Head of caudate nucleus (tissue), 42 donors: ENCODE results near the gene ROBO1.
"Not testable (repeated sequence)": the region's sequence is repeated elsewhere in the genome, so short reads cannot be mapped to it uniquely, and the experiment has no call there.

ENCODE experiments used
- DNase-seq, 42 donors: peaks; one replicate each; pipeline versions ENCODE4 v3.0.0 to v3.0.0-alpha.2; 2020 to 2021; ENCODE audit warnings: mixed read lengths in 7 of 42
- intact Hi-C: fragments of 100-400 bp; cut with DNase I; formaldehyde crosslinking; loops from one replicate; pipeline ENCODE4 v1.15.0; 2022

Gene ROBO1

DNA sequence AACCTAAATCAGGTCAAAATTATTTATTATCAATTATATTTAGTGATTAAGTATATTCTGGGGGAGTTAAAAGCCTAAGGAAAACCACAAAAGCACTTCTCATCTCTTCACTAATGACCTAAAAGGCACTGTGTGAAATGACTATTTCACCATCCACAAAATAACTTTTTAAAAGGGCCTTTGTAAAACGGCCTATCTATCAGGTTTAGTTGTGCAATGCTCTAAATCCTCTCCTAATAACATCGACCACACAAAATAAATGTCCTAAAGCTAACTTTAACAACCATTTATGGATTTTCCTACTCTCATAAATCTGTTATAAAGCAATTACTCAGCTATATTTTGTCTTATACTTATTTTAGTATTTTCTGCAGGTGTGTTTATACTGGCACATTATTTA is 1066.3 kb downstream of the ROBO1 start:
- intact Hi-C loops, result no loop called here
- DNase-seq, result no peak

DNA sequence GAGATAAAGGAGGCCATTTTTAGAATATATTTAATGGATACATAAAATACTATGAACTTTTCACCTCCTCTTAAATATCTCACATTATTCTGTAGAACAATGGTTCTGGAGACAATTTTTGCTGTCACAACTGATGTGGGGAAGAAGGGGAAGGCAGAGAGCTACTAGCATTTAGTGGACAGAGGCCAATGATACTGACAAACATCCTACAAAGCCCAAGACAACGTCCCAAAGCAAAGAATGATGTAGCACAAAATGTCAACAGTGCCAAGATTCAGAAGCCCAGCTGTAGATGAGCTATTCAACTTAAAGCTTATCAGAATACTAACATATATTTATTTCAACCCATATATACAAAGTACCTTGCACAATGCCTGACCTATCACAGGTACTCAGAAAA is 1069.4 kb downstream of the ROBO1 start:
- DNase-seq, result no peak

DNA sequence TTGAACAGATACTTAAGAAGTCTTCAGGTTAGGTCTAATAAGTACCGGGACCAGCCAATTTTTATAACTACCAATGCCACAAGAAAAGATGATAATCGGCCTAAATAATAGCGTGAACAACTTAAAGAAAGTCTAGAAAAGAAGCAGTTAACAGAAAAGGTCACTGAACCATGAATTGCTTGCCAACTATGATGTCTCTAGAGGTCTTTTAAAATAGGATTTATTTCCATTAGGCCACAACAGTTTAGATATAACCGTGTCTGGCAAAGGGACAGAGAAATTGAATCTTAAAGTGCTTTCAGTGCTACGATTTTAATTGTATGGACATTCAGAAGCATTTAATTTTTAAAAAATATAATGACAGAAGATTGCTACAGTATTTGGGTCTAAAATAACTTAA is 1070.4 kb downstream of the ROBO1 start:
- intact Hi-C loops, result no loop called here
- no peak for DNase-seq

More for the DNA sequence above, 1069.4 kb downstream of the ROBO1 start:
- intact Hi-C loops, result no loop called here

DNA sequence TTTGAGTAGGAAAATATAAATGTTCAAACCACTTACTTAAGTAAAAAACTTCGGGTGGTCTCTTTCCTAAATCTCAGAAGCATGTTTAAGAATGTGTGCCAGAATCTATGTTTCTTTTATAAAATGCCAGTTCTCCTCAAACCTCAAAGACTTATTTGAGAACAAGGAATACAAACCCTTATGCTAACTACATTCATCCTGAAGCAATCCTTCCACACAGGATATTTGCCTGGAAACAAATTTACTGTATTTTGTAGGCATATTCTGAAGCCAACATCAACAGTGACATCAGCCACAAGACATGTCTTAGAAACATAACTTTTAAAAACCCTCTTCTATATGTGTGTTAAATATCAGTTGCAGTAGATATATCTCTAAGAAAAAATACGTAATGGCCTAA is 1077.0 kb downstream of the ROBO1 start:
- DNase-seq, result no peak

DNA sequence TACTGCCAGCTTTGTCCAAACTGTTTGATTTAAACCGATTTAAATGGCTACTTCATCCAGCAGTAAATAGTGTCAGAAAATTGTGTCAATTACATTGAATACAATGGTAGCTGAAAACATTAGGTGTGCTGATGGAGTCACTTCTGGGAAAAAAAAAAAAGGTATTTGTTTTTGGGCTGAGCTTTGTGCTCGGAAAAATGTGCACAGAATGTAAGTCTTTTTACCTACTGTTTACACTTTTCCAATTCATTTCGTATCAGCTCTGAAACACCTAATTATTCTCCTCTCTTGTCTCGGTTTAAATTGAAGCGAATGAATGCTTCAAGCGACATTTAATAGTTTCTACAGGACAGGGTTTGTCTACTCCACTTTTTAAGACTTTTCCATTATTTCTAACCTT is 1078.4 kb downstream of the ROBO1 start:
- intact Hi-C loops, result no loop called here
- no peak for DNase-seq

More for the DNA sequence above, 1077.0 kb downstream of the ROBO1 start:
- intact Hi-C loops, result no loop called here

DNA sequence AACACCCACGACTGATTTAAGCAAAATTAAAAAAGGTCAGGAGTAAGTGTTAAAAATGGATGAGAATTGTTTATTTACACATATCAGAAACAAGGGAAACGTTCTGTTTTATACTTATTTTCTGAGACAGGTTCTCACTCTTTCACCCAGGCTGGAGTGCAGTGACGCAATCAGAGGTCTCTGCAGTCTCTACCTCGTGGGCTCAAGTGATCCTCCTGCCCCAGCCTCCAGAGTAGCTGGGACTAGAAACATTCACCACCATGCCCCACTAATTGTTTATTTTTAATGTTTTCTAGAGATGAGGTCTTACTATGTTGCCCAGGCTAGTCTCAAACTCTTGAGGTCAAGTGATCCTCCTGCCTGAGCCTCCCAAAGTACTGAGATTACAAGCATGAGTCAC is 1080.3 kb downstream of the ROBO1 start:
- no peak for DNase-seq
- intact Hi-C loops, result no loop called here

DNA sequence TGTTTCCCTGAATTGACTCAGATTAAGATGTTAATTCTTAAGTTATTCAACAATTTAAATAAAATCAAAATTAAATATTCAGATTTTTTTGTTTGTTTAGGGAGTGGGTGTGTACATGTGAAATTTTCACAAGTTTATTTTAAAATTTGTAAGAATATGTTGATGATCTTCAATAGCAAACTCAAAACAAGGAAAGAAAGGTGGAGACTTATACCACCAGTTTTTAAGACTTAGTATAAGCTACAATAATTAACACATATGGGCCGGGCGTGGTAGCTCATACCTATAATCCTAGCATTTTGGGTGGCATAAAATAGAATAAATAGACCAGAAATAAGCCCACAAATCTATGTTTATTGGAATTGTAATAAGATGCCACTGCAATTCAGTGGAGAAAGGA is 1084.5 kb downstream of the ROBO1 start:
- no peak for DNase-seq
- intact Hi-C loops, result no loop called here

DNA sequence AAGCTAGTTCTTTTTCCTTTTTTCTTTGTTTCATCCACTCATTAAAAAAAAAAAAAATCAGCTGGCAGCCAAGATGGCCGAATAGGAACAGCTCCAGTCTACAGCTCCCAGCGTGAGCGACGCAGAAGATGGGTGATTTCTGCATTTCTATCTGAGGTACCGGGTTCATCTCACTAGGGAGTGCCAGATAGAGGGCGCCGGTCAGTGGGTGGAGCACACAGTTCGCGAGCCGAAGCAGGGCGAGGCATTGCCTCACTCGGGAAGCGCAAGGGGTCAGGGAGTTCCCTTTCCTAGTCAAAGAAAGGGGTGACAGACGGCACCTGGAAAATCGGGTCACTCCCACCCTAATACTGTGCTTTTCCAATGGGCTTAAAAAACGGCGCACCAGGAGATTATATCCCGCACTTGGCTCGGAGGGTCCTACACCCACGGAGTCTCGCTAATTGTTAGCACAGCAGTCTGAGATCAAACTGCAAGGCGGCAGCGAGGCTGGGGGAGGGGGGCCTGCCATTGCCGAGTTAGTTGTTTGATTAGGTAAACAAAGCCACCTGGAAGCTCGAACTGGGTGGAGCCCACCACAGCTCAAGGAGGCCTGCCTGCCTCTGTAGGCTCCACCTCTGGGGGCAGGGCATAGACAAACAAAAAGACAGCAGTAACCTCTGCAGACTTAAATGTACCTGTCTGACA is 1092.5 kb downstream of the ROBO1 start:
- intact Hi-C loops, DNase-seq: not testable (repeated sequence)

DNA sequence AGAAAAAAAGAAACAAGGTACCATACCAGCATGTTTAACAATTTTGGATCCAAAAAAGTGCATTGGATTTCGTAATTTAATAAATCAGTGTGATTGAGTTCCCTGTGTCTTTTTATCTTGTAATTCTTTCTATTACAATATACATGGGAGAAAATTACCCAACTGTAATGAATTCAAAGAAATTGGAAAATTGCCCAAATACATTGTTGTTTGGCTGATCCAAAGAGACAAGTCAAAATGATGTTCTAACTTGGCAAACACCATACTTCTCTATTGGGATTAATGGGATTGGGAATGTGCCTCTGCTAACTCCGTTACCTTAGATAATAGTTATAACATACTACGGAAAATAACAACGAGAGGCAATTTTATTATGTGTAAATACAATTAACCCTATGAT is 1097.1 kb downstream of the ROBO1 start:
- no peak for DNase-seq
- intact Hi-C loops, result no loop called here

DNA sequence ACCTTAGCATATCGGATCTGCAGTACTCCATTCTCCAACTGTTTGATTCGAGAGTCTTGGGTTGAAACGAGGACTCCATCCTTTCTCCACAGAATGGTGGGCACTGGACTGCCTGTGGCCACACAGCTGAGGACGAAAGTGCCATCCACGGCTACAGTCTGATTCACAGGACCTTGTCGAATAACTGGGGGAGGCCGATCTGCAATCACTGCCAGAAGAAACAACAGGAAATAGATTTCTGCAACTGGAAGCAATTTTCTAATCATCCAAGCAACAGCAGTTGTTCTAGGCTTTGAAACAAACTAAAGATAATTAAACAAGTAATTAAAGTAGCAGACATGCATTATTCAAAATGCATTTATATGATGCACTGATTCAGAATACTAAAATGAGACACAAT is 1097.7 kb downstream of the ROBO1 start:
- peak in 17 of 42 donors; percentile 6 to 61 (median 29) for DNase-seq
- intact Hi-C loops, result no loop called here

DNA sequence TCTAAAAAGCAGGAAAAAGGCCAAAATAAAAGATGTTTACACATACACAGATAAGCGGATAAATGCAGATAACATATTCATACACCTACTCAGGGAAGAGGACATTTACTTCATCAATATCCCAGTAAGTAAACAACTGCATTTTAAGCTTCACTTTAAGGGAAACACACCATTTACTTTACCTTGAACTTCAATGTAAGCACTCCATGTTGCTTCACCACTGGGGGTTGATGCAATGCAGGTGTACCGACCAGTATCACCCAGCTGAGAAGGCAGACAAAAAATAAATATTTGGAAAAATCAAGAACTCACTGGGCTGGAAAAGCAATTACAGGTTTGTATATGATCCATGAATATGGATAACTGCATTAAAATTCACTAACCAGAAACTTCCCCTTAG is 1099.5 kb downstream of the ROBO1 start:
- intact Hi-C loops, result loop anchor here (10.0 kb wide), 1 partner anchor 346 kb away; no protein-coding TSS in a partner anchor
- no peak for DNase-seq

DNA sequence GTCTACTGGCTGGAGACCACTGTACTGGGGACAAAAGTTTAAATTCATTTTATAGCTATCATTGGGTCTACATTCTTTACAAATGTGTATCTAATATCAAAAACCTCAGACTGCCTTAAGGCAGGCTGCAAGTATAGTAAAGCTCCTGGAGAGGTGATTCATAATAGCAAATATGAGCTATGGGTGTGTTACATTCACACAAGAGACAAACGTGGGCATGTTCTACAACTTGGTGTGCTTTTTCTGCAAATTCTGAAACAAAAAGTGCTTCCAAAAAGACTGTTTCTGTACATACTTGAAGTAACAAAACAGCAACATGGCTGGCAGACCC is 1101.4 kb downstream of the ROBO1 start:
- intact Hi-C loops, result loop anchor here (10.0 kb wide), 1 partner anchor 348 kb away; no protein-coding TSS in a partner anchor
- peak in 2 of 42 donors; percentile 7 to 9 for DNase-seq

DNA sequence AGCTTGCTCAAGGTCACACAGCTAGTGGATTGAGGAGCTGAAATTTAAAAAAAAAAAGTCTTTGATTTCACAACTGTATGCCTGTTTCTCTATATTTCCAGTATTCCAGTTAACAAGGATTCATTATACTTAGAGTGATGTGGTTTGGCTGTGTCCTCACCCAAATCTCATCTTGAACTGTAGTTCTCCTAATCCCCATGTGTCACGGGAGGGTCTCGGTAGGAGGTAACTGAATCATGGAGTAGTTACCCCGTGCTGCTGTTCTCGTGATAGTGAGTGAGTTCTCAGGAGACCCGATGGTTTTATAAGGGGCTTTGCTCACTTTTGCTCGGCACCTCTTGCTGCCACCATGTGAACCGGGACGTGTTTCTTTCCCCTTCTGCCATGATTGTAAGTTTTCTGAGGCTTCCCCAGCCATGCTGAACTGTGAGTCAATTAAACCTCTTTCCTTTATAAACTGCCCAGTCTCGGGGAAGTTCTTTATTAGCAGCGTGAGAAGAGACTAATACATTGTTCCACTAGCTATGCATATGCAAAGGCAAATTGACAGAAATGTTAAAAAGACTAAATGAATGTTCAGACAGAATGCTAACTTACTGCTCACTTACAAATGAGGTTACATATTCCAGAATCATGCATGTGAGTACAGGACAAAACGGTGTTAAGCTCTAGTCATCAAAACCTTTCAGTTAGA is 1101.9 kb downstream of the ROBO1 start:
- intact Hi-C loops, result loop anchor here (10.0 kb wide), 1 partner anchor 349 kb away; no protein-coding TSS in a partner anchor
- no peak for DNase-seq

DNA sequence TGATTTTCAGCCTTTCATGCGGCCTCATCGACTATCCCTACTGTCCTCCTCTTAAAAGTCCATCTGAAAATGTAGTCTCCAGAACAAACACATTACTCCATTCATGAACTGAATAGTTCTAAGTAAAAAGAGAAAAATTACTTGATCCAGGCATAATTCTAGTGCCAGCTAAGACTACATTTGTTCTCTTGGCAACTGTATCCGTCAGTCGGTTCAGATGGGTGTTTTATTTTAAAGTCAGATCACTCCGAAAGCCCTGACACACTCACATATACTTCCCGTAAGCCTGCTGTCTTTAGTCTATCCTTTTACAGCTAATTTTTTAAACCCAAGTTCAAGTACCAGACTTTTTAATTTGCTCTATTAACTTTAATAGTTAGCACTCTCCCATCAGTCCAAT is 1102.7 kb downstream of the ROBO1 start:
- DNase-seq, result no peak
- intact Hi-C loops, result loop anchor here (10.0 kb wide), 1 partner anchor 350 kb away; no protein-coding TSS in a partner anchor

DNA sequence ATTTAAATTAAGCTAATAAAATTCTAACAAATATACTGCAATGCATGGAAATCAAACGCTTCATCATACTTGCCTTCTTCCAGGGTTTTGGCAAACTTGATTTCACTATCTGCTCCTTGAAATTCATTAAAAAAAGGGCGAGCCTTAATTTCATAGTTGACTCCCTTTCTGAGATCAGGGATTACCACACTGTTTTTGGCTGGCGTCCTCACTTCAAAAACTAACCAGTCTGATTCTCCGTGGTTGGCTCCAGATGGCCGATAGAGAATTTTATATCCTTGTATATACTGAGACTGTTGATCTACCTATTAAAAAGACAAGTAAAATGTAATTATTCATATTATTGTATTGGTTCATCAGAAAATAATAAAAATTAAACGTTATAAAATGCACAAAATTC is 1106.8 kb downstream of the ROBO1 start:
- intact Hi-C loops, result loop anchor here (5.0 to 10.0 kb wide), 2 partner anchors 316 to 354 kb away; no protein-coding TSS in a partner anchor
- DNase-seq, result peak in 3 of 42 donors; percentile 12 to 55 (median 17)

DNA sequence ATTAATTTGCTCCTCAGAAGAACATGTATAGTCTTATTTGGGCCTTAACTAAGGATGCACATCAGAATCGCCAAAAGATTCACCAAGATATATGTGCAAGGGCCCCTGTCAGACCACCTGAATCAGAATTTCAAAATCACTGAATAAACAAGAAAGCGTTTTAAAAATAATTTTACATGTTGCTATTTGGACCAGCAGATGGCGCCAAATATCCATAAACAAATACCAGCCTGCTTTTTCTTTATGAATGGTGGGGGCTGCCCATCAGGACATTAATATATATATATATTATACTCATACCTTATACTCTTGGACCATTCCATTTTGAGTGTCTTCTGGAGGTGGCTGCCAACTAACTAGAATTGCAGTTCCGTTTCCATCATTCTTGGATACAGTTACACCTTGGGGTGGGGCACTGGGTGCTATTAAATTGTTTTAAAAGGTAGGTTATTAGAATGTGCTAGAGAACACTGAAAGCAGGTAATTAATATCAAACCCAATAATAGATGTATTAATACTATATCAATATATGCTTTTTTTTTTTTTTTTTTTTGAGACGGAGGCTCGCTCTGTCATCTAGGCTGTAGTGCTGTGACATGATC is 1108.3 kb downstream of the ROBO1 start:
- intact Hi-C loops, result loop anchor here (5.0 kb wide), 1 partner anchor 373 kb away; no protein-coding TSS in a partner anchor
- DNase-seq, result peak in 27 of 42 donors; percentile 14 to 84 (median 47)

DNA sequence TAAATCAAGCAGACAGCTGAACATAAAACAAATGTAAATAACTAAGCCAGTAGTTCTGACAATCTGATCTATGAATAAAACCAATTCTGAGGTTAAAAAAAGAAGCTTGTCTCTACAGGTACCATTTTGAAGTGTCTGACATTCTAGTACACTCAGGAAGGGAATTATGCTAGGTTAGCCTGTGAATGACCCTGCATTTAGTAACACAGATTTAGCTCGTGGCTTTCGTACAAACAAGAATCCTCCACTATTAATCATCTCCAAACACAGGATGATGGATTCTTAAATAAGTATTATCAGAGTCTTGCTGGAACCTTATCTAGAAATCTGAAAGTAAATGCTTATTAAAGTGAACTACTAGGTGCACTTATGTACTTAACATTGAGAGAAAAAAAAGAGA is 1120.1 kb downstream of the ROBO1 start:
- intact Hi-C loops, result no loop called here
- DNase-seq, result no peak

DNA sequence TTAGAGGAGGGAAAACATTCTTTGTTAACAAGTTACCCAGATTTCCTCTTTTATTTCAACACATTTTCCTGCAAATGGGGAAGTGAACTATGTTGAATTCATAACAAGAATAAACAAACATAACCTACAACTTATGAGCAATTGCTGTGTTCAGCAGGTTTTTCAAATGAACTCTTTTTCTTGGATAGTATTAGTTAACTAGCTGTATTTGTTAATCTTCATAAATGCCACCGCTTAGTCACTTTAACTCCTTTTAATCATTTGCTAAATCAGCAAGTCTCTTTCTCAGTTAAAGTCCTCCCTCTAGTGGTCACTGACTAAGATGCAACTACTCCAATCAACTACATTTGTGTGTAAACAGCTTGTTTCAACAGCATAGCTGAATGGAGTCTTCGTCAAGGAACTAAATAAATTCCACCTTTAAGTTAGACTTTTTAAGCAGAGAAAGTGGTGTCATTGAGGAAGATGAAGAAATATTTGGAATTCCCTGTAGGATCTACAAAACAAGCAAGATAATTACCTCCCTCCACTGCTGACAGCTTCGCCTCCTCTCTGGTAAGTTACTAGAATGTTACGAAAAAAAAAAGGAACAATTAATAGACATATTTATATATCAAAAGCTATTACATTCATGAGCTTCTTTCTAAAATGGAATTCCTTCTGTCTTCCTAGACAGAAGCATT is 1122.0 kb downstream of the ROBO1 start:
- intact Hi-C loops, result no loop called here
- peak in 10 of 42 donors; percentile 13 to 75 (median 48) for DNase-seq

DNA sequence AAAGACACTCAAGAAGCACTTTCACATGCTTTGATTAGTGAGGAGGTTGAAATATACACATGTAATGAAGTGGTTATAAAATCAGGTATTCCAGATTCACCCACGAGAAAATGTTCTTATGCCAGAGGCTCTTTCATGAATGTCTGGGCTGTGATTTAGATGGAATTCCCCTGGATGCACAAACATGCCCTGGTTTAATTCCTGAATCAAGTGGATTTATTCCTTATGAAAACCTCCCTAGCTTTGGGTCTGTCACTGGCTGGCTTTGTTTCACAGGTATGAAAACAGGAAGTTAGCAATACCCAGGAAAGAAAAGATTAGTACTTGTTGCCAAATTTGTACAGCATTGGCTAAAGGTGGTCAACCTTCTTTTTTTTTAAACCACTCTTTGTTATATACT is 1123.0 kb downstream of the ROBO1 start:
- intact Hi-C loops, result no loop called here
- DNase-seq, result no peak
